Psoas muscle (tissue), 8 donors: ENCODE results near the gene RPL12. TPM values are rescaled to one million over a fixed set of nuclear protein-coding genes. Genes with fewer than 3 reads are reported as not detected.

Experiments
- ATAC-seq, 4 donors: fragments of 200-7000 bp; cut with Tn5 transposase; one replicate each; pipeline ENCODE4 v1.9.1; 2020; ENCODE audit warnings: moderate library complexity in 3 of 4, mild to moderate bottlenecking in 2 of 4
- DNase-seq, 2 donors: peaks; one replicate each; pipeline ENCODE4 v3.0.0-alpha.2; 2020
- H3K27ac ChIP-seq: fragments of 200-600 bp; one replicate; pipeline ENCODE4 v1.8.0; 2022
- H3K27me3 ChIP-seq, 3 donors: fragments of 200-600 bp in 1 of 3; one replicate each; pipeline versions ENCODE4 v1.6.1 to v1.8.0; 2013 to 2022; ENCODE audit warnings: low read length in 2 of 3, mild to moderate bottlenecking in 2 of 3, moderate library complexity in 1 of 3; ENCODE audit not compliant: insufficient read depth in 3 of 3
- H3K36me3 ChIP-seq, 2 donors: fragments of 200-600 bp in 1 of 2; one replicate each; pipeline versions ENCODE4 v1.6.1 to v1.8.0; 2013 to 2022; ENCODE audit warnings: low read depth in 1 of 2, mild to moderate bottlenecking in 1 of 2, moderate library complexity in 1 of 2; ENCODE audit not compliant: insufficient read depth in 1 of 2
- H3K4me1 ChIP-seq: fragments of 200-600 bp; one replicate; pipeline ENCODE4 v1.8.0; 2022
- H3K4me3 ChIP-seq: fragments of 200-600 bp; one replicate; pipeline ENCODE4 v1.8.0; 2022; ENCODE audit warnings: mild to moderate bottlenecking
- H3K9me3 ChIP-seq: fragments of 200-600 bp; one replicate; pipeline ENCODE4 v1.8.0; 2022
- CTCF ChIP-seq: fragments of 200-600 bp; IDR thresholded peaks from one replicate; pipeline ENCODE4 v1.8.0; 2022; ENCODE audit warnings: antibody characterized with exemption
- WGBS, 3 donors: extraction: QIAGEN DNeasy Blood & Tissue Kit; methylation state at CpG; one replicate each; pipeline versions ENCODE4 v1.1.6 to v1.1.7; 2013; 5-methylcytosine and 5-hydroxymethylcytosine counted together
- intact Hi-C, 2 donors: fragments of 100-400 bp; cut with DNase I; formaldehyde crosslinking; loops; one replicate each; pipeline versions ENCODE4 v1.11.0 to v1.14.2; 2022
- polyA plus RNA-seq, 3 donors: library from polyadenylated mRNA; stranded (reverse); fragments of 200-250 nt; gene quantifications; one replicate each; pipeline ENCODE4 v1.2.3, GENCODE V29; 2013
- total RNA-seq, 4 donors: library from RNA; stranded (reverse); fragmentation: NEBNext Ultra II Directional in 2 of 4; extraction: Animal tissue kit (Norgen Biotek cat#: 25700) in 2 of 4; gene quantifications; one replicate each; pipeline versions ENCODE4 v1.2.1 to v1.2.4, GENCODE V29; 2021 to 2023
- donor health status: healthy with polysubstance abuse.
- donor health status: DM: no; HTN: no; CAD: no; lungs with moderate emphysema.
- donor health status: Bipolar disorder and iron deficiency.
- donor health status: healthy.
- donor health status: DM: yes; HTN: yes; CAD: no.
- donor health status: DM: no; HTN: no; CAD: no.
- donor health status: DM: no; HTN: no; CAD: no.
- donor health status: DM: yes; HTN: yes; CAD: no.

RPL12 gene
- total and polyA plus RNA-seq, 7 donors, result 748 to 2,317 (median 1,111) TPM

GRCh38 chr9:127415657-127416056, 35.5 kb downstream of the RPL12 start:
- ATAC-seq (no peak), DNase-seq (no peak)
- peaks cover 5% of the 10 kb centered on the region for H3K4me1 ChIP-seq
- intact Hi-C loops, result no loop called here
- no peaks in the 10 kb centered on the region for H3K36me3 ChIP-seq
- WGBS, 3 donors, result 75 to 90% (median 80%) methylated on average over 1 of the region's 1 CpG
- no peak for TF ChIP-seq CTCF
- H3K27ac ChIP-seq, result no peak overlapping the region
- no peak overlapping the region for H3K4me3 ChIP-seq
- no peaks in the 10 kb centered on the region for H3K9me3 ChIP-seq
- H3K27me3 ChIP-seq, result no peaks in the 10 kb centered on the region

GRCh38 chr9:127415141-127415540, 36.1 kb downstream of the RPL12 start:
- ATAC-seq (no peak), DNase-seq (no peak)
- TF ChIP-seq CTCF, result no peak
- Histone ChIP-seq H3K27ac (no peak overlapping the region), H3K9me3 (no peaks in the 10 kb centered on the region), H3K36me3 (no peaks in the 10 kb centered on the region), H3K4me3 (no peak overlapping the region), H3K27me3 (no peaks in the 10 kb centered on the region), H3K4me1 (peaks cover 5% of the 10 kb centered on the region)
- WGBS, 3 donors, result 80 to 88% (median 86%) methylated on average over 4 of the region's 4 CpGs
- intact Hi-C loops, result no loop called here

GRCh38 chr9:127411122-127411521, 40.1 kb downstream of the RPL12 start:
- Histone ChIP-seq H3K27me3 (no peaks in the 10 kb centered on the region), H3K4me3 (no peak overlapping the region), H3K36me3 (peaks cover 0 to 18% of the 10 kb centered on the region in 2 donors), H3K4me1 (no peaks in the 10 kb centered on the region), H3K27ac (no peak overlapping the region), H3K9me3 (no peaks in the 10 kb centered on the region)
- intact Hi-C loops, result no loop called here
- DNase-seq, result no peak
- 86 to 93% (median 92%) methylated on average over 4 of the region's 4 CpGs for WGBS, 3 donors
- TF ChIP-seq CTCF, result no peak
- ATAC-seq, result no peak

GRCh38 chr9:127407492-127407843, 43.7 kb downstream of the RPL12 start:
- intact Hi-C loops, result no loop called here
- Histone ChIP-seq H3K4me3 (no peak overlapping the region), H3K36me3 (peaks cover 0 to 49% of the 10 kb centered on the region in 2 donors)

More at GRCh38 chr9:127407492-127407843, 43.7 kb downstream of the RPL12 start:
- TF ChIP-seq CTCF, result no peak
- H3K9me3 ChIP-seq, result no peaks in the 10 kb centered on the region
- 74 to 79% (median 77%) methylated on average over 6 of the region's 6 CpGs for WGBS, 3 donors
- H3K27me3 ChIP-seq, result no peaks in the 10 kb centered on the region
- DNase-seq (no peak), ATAC-seq (no peak)
- H3K27ac ChIP-seq, result no peak overlapping the region
- no peaks in the 10 kb centered on the region for H3K4me1 ChIP-seq
